ENCODE data around the gene DOK4.

- TF ChIP-seq CTCF (IDR thresholded peaks at IDR 0.05): no peak
- no peak for TF ChIP-seq POLR2A (IDR thresholded peaks at IDR 0.05)
- TF ChIP-seq POLR2AphosphoS5 (IDR thresholded peaks at IDR 0.05): no peak
These were observed 50.5 kb downstream of the DOK4 start for GRCh38 chr16:57435838-57436237.

All from transverse colon (tissue), 4 donors.